ENCODE measurements around the gene MS4A6E.

DNA sequence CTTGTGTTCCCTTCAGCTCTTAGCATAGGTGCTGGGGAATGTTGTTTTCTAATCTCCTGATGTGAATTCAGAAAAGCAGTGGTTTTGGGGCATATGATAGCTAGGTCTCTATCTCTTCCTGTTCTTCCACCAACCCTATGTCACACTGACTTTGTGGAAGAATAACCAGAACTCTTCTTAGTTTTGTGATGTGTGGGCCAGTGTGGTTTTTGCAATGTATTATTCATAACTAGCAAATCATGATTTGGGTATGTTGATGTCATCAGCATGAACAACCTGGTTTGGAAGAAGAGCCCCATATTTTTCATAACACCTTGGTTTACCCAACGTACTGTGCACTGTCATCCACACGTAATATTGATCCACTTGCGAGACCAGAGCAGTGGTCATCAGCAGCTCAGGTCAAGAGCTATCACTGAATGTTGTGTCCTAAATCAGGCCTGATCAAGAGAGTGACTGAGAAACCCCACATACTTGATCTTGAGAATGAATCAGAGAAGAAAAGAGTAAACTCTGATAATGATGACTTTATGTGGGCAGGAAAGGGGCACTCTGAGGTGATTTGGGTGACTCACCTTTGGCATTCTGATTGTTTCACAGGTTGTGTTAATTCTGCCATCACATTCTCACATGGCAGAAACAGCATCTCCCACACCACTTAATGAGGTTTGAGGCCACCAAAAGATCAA, 19.4 kb upstream of the MS4A6E start:
- no peak for TF ChIP-seq POLR2A (IDR thresholded peaks at IDR 0.05; ENCODE audit: low read depth)
- TF ChIP-seq, protein P1, sequence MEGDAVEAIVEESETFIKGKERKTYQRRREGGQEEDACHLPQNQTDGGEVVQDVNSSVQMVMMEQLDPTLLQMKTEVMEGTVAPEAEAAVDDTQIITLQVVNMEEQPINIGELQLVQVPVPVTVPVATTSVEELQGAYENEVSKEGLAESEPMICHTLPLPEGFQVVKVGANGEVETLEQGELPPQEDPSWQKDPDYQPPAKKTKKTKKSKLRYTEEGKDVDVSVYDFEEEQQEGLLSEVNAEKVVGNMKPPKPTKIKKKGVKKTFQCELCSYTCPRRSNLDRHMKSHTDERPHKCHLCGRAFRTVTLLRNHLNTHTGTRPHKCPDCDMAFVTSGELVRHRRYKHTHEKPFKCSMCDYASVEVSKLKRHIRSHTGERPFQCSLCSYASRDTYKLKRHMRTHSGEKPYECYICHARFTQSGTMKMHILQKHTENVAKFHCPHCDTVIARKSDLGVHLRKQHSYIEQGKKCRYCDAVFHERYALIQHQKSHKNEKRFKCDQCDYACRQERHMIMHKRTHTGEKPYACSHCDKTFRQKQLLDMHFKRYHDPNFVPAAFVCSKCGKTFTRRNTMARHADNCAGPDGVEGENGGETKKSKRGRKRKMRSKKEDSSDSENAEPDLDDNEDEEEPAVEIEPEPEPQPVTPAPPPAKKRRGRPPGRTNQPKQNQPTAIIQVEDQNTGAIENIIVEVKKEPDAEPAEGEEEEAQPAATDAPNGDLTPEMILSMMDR (IDR thresholded peaks at IDR 0.05) = no peak
